SH-SY5Y (cell line): ENCODE measurements around the gene RASAL2.

Experiments used
- GATA2 ChIP-seq: IDR thresholded peaks from 2 replicates; pipeline ENCODE4 v1.6.1; 2011; ENCODE audit warnings: mild to moderate bottlenecking, low read depth, low read length
- GATA3 ChIP-seq: IDR thresholded peaks from 2 replicates; pipeline ENCODE4 v1.6.1; 2011; ENCODE audit warnings: low read depth, mild to moderate bottlenecking, low read length, moderate library complexity

DNA sequence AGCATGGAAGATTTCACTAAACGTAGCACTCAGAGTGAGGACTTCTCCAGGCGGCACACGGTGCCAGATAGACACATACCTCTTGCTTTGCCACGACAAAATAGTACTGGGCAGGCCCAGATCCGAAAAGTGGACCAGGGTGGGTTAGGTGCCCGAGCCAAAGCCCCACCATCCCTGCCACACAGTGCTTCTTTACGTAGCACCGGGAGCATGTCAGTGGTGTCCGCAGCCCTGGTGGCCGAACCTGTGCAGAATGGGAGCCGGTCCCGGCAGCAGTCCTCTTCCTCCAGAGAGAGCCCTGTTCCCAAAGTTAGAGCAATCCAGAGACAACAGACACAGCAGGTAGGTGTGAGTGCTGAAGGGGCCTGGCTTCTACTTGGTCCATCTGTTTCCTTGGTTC is 364.3 kb downstream of the RASAL2 start:
- TF ChIP-seq GATA2 = no peak
- no peak for TF ChIP-seq GATA3
